Brain microvascular endothelial cell (primary cell): ENCODE data around the gene PRKCQ.

ENCODE experiments used
- DNase-seq: peaks from one replicate; pipeline ENCODE4 v3.0.0-alpha.2; 2020
- H3K27ac ChIP-seq: fragments of 250-450 bp; sonication (Bioruptor Pico); 2 replicates; pipeline ENCODE4 v1.5.1; 2020; ENCODE audit warnings: mild to moderate bottlenecking, moderate library complexity
- H3K27me3 ChIP-seq: fragments of 250-450 bp; sonication (Bioruptor Pico); replicated peaks from 2 replicates; pipeline ENCODE4 v1.5.1; 2020; ENCODE audit warnings: mild to moderate bottlenecking
- H3K36me3 ChIP-seq: fragments of 250-450 bp; sonication (Bioruptor Pico); replicated peaks from 2 replicates; pipeline ENCODE4 v1.5.1; 2020; ENCODE audit warnings: mild to moderate bottlenecking
- H3K4me3 ChIP-seq: 2 replicates; pipeline ENCODE4 v1.5.1; 2011; ENCODE audit warnings: low read depth, mild to moderate bottlenecking, control low read depth, low read length, moderate library complexity
- CTCF ChIP-seq: IDR thresholded peaks from 2 replicates; pipeline ENCODE4 v1.5.1; 2011; ENCODE audit warnings: low read depth, mild to moderate bottlenecking, moderate library complexity, low read length, control low read depth, inconsistent platforms; ENCODE audit errors: missing control alignments
- in situ Hi-C: cut with HindIII; loops from 2 replicates; pipeline ENCODE4 v1.10.0; 2017; ENCODE audit warnings: low sequenced_read_pairs, low pct_ligation_motif_present

The PRKCQ gene

GRCh38 chr10:6574664-6575176 lies 5.4 kb downstream of the PRKCQ start:
- Histone ChIP-seq H3K4me3 (no peak overlapping the region), H3K27me3 (peaks cover 16% of the 10 kb centered on the region), H3K27ac (no peak overlapping the region), H3K36me3 (no peaks in the 10 kb centered on the region)
- no peak for TF ChIP-seq CTCF
- in situ Hi-C loops = no loop called here
- no peak for DNase-seq

GRCh38 chr10:6570893-6571292 lies 9.2 kb downstream of the PRKCQ start:
- no peak overlapping the region for H3K27ac ChIP-seq
- no peaks in the 10 kb centered on the region for H3K27me3 ChIP-seq

GRCh38 chr10:6569259-6569658 lies 10.8 kb downstream of the PRKCQ start:
- no peaks in the 10 kb centered on the region for H3K36me3 ChIP-seq
- in situ Hi-C loops = no loop called here
- no peak overlapping the region for H3K27ac ChIP-seq
- no peaks in the 10 kb centered on the region for H3K27me3 ChIP-seq
- no peak for DNase-seq
- no peak for TF ChIP-seq CTCF
- no peak overlapping the region for H3K4me3 ChIP-seq

More at GRCh38 chr10:6570893-6571292, 9.2 kb downstream of the PRKCQ start:
- Histone ChIP-seq H3K4me3 (no peak overlapping the region), H3K36me3 (no peaks in the 10 kb centered on the region)
- no peak for TF ChIP-seq CTCF
- no peak for DNase-seq
- in situ Hi-C loops = no loop called here

- TF ChIP-seq CTCF = no peak
- H3K36me3 ChIP-seq = no peaks in the 10 kb centered on the region
- no peak overlapping the region for H3K27ac ChIP-seq
- DNase-seq = no peak
- H3K4me3 ChIP-seq = no peak overlapping the region
- in situ Hi-C loops = no loop called here
- no peaks in the 10 kb centered on the region for H3K27me3 ChIP-seq
Measured at GRCh38 chr10:6567884-6568283, 12.2 kb downstream of the PRKCQ start.

GRCh38 chr10:6567203-6567703 lies 12.8 kb downstream of the PRKCQ start:
- no peak for TF ChIP-seq CTCF
- Histone ChIP-seq H3K27ac (no peak overlapping the region), H3K4me3 (no peak overlapping the region), H3K36me3 (no peaks in the 10 kb centered on the region), H3K27me3 (no peaks in the 10 kb centered on the region)
- in situ Hi-C loops = no loop called here
- DNase-seq = no peak

- Histone ChIP-seq H3K36me3 (no peaks in the 10 kb centered on the region), H3K4me3 (no peak overlapping the region), H3K27me3 (no peaks in the 10 kb centered on the region), H3K27ac (no peak overlapping the region)
- in situ Hi-C loops = no loop called here
- DNase-seq = no peak
- TF ChIP-seq CTCF = no peak
Measured at GRCh38 chr10:6565588-6565987, 14.5 kb downstream of the PRKCQ start.
